Stimulated activated naive CD8-positive, alpha-beta T cell treated with anti-CD3 and anti-CD28 coated beads, Interleukin-15, amount 100 ng/mL, for 72 hours (primary cell): Measurements from ENCODE around the gene SYS1.

Experiments used
- ATAC-seq: fragments of 150-1000 bp; cut with Tn5 transposase; 2 replicates; pipeline ENCODE4 v1.10.0; 2021; ENCODE audit warnings: mild to moderate bottlenecking, moderate library complexity
- DNase-seq, 2 donors: peaks; one replicate each; pipeline ENCODE4 v3.0.0; 2021 to 2022
- H3K27ac Mint-ChIP-seq, 2 donors: one replicate each; pipeline ENCODE4 v1.8.0; 2022; ENCODE audit warnings: mild to moderate bottlenecking in 2 of 2, mixed read lengths in 2 of 2, moderate library complexity in 2 of 2
- H3K27me3 Mint-ChIP-seq: one replicate; pipeline ENCODE4 v1.8.0; 2022; ENCODE audit warnings: mixed read lengths
- H3K4me1 Mint-ChIP-seq: one replicate; pipeline ENCODE4 v1.8.0; 2022; ENCODE audit warnings: mild to moderate bottlenecking, mixed read lengths
- H3K4me3 Mint-ChIP-seq, 2 donors: one replicate each; pipeline ENCODE4 v1.8.0; 2022; ENCODE audit warnings: mild to moderate bottlenecking in 2 of 2, mixed read lengths in 2 of 2, moderate library complexity in 1 of 2
- H3K9me3 Mint-ChIP-seq, 2 donors: one replicate each; pipeline ENCODE4 v1.8.0; 2022; ENCODE audit warnings: mixed read lengths in 2 of 2

SYS1 gene

GRCh38 chr20:45362804-45363610 is at the start of gene SYS1:
Gene SYS1 (plus strand): TSS chr20:45363156. CDS start chr20:45363532, 376 bp downstream.
- ATAC-seq (peak; percentile 92), DNase-seq (peak; percentile 98 to 99)
- Mint-ChIP-seq H3K4me3 (peak within 1 kb of the TSS; percentile 99), H3K27ac (peak within 1 kb of the TSS; percentile 98), H3K9me3 (no peaks in the 10 kb centered on the region), H3K27me3 (no peaks in the 10 kb centered on the region), H3K4me1 (peaks cover 73% of the 10 kb centered on the region)

- Mint-ChIP-seq H3K27ac (no peak overlapping the region), H3K4me1 (peaks cover 52% of the 10 kb centered on the region), H3K27me3 (peaks cover 88% of the 10 kb centered on the region), H3K4me3 (no peak overlapping the region), H3K9me3 (no peaks in the 10 kb centered on the region)
- DNase-seq (no peak), ATAC-seq (no peak)
These were observed 49.0 kb upstream of the SYS1 start for GRCh38 chr20:45313943-45314342.

- Mint-ChIP-seq H3K4me3 (peak overlapping the region; percentile 28 to 68), H3K4me1 (peaks cover 67% of the 10 kb centered on the region), H3K27ac (peak overlapping the region in 1 of 2 donors; percentile 40), H3K9me3 (no peaks in the 10 kb centered on the region), H3K27me3 (peaks cover 70% of the 10 kb centered on the region)
- no peak for DNase-seq
- ATAC-seq = no peak
These were observed 47.3 kb upstream of the SYS1 start for GRCh38 chr20:45315672-45316071.

GRCh38 chr20:45316150-45317080 is 46.5 kb upstream of the SYS1 start:
- no peak for ATAC-seq

GRCh38 chr20:45317826-45318225 is 45.1 kb upstream of the SYS1 start:
- H3K27ac Mint-ChIP-seq = peak overlapping the region; percentile 98 to 100

More at GRCh38 chr20:45316150-45317080, 46.5 kb upstream of the SYS1 start:
- peaks cover 63% of the 10 kb centered on the region for H3K27me3 Mint-ChIP-seq
- H3K27ac Mint-ChIP-seq = no peak overlapping the region
- no peaks in the 10 kb centered on the region for H3K9me3 Mint-ChIP-seq
- no peak for DNase-seq
- peak overlapping the region; percentile 70 to 78 for H3K4me3 Mint-ChIP-seq
- H3K4me1 Mint-ChIP-seq = peaks cover 67% of the 10 kb centered on the region

GRCh38 chr20:45318386-45318939 is 44.5 kb upstream of the SYS1 start:
- H3K4me1 Mint-ChIP-seq = peaks cover 68% of the 10 kb centered on the region
- H3K9me3 Mint-ChIP-seq = no peaks in the 10 kb centered on the region
- H3K27me3 Mint-ChIP-seq = peaks cover 45% of the 10 kb centered on the region
- H3K27ac Mint-ChIP-seq = peak overlapping the region; percentile 98 to 100
- ATAC-seq (peak; percentile 4), DNase-seq (peak in 1 of 2 donors; percentile 32)
- H3K4me3 Mint-ChIP-seq = peak overlapping the region; percentile 78 to 88

More at GRCh38 chr20:45317826-45318225, 45.1 kb upstream of the SYS1 start:
- H3K27me3 Mint-ChIP-seq = peaks cover 50% of the 10 kb centered on the region
- H3K4me3 Mint-ChIP-seq = peak overlapping the region; percentile 78 to 88
- peaks cover 68% of the 10 kb centered on the region for H3K4me1 Mint-ChIP-seq
- ATAC-seq = no peak
- H3K9me3 Mint-ChIP-seq = no peaks in the 10 kb centered on the region
- DNase-seq = no peak

GRCh38 chr20:45318948-45319347 is 44.0 kb upstream of the SYS1 start:
- Mint-ChIP-seq H3K27ac (peak overlapping the region; percentile 98 to 100), H3K4me3 (peak overlapping the region; percentile 78 to 88), H3K27me3 (peaks cover 41% of the 10 kb centered on the region), H3K9me3 (no peaks in the 10 kb centered on the region), H3K4me1 (peaks cover 68% of the 10 kb centered on the region)
- peak; percentile 46 to 47 for DNase-seq
- peak; percentile 50 for ATAC-seq

GRCh38 chr20:45320948-45321595 is 41.9 kb upstream of the SYS1 start:
- ATAC-seq (peak; percentile 74), DNase-seq (peak in 1 of 2 donors; percentile 58)
- Mint-ChIP-seq H3K4me3 (peak overlapping the region in 1 of 2 donors; percentile 1), H3K9me3 (no peaks in the 10 kb centered on the region), H3K4me1 (peaks cover 60% of the 10 kb centered on the region), H3K27me3 (peaks cover 19% of the 10 kb centered on the region), H3K27ac (no peak overlapping the region)

GRCh38 chr20:45322952-45323383 is 40.0 kb upstream of the SYS1 start:
- Mint-ChIP-seq H3K4me3 (no peak overlapping the region), H3K4me1 (peaks cover 41% of the 10 kb centered on the region), H3K27me3 (peaks cover under 1% of the 10 kb centered on the region), H3K27ac (no peak overlapping the region), H3K9me3 (no peaks in the 10 kb centered on the region)
- ATAC-seq (no peak), DNase-seq (no peak)

- Mint-ChIP-seq H3K9me3 (no peaks in the 10 kb centered on the region), H3K4me3 (no peak overlapping the region)
- no peak for ATAC-seq
These were observed 39.2 kb upstream of the SYS1 start for GRCh38 chr20:45323731-45324130.

GRCh38 chr20:45325371-45325770 is 37.6 kb upstream of the SYS1 start:
- Mint-ChIP-seq H3K9me3 (no peaks in the 10 kb centered on the region), H3K27me3 (no peaks in the 10 kb centered on the region), H3K27ac (no peak overlapping the region), H3K4me3 (no peak overlapping the region), H3K4me1 (peaks cover 17% of the 10 kb centered on the region)
- DNase-seq (no peak), ATAC-seq (no peak)

More at GRCh38 chr20:45323731-45324130, 39.2 kb upstream of the SYS1 start:
- Mint-ChIP-seq H3K27me3 (no peaks in the 10 kb centered on the region), H3K27ac (no peak overlapping the region), H3K4me1 (peaks cover 34% of the 10 kb centered on the region)
- DNase-seq = no peak

- no peak for ATAC-seq
- H3K4me1 Mint-ChIP-seq = no peaks in the 10 kb centered on the region
- DNase-seq = no peak
- H3K27ac Mint-ChIP-seq = no peak overlapping the region
- H3K9me3 Mint-ChIP-seq = no peaks in the 10 kb centered on the region
- H3K27me3 Mint-ChIP-seq = no peaks in the 10 kb centered on the region
- no peak overlapping the region for H3K4me3 Mint-ChIP-seq
These were observed 34.5 kb upstream of the SYS1 start for GRCh38 chr20:45328451-45328850.

GRCh38 chr20:45329497-45330319 is 33.2 kb upstream of the SYS1 start:
- Mint-ChIP-seq H3K27ac (no peak overlapping the region), H3K9me3 (no peaks in the 10 kb centered on the region), H3K4me3 (no peak overlapping the region), H3K4me1 (no peaks in the 10 kb centered on the region), H3K27me3 (no peaks in the 10 kb centered on the region)
- ATAC-seq (no peak), DNase-seq (no peak)

GRCh38 chr20:45330476-45330875 is 32.5 kb upstream of the SYS1 start:
- no peak for DNase-seq
- no peak overlapping the region for H3K4me3 Mint-ChIP-seq
- no peaks in the 10 kb centered on the region for H3K4me1 Mint-ChIP-seq
- no peaks in the 10 kb centered on the region for H3K9me3 Mint-ChIP-seq
- no peak overlapping the region for H3K27ac Mint-ChIP-seq
- ATAC-seq = no peak
- no peaks in the 10 kb centered on the region for H3K27me3 Mint-ChIP-seq
